ENCODE data around the gene FSCN2. TPM values are rescaled to one million over a fixed set of nuclear protein-coding genes. Genes with fewer than 3 reads are reported as not detected.

The FSCN2 gene
- total RNA-seq, 1 donor from 2014 or later: 5.6 TPM

DNA sequence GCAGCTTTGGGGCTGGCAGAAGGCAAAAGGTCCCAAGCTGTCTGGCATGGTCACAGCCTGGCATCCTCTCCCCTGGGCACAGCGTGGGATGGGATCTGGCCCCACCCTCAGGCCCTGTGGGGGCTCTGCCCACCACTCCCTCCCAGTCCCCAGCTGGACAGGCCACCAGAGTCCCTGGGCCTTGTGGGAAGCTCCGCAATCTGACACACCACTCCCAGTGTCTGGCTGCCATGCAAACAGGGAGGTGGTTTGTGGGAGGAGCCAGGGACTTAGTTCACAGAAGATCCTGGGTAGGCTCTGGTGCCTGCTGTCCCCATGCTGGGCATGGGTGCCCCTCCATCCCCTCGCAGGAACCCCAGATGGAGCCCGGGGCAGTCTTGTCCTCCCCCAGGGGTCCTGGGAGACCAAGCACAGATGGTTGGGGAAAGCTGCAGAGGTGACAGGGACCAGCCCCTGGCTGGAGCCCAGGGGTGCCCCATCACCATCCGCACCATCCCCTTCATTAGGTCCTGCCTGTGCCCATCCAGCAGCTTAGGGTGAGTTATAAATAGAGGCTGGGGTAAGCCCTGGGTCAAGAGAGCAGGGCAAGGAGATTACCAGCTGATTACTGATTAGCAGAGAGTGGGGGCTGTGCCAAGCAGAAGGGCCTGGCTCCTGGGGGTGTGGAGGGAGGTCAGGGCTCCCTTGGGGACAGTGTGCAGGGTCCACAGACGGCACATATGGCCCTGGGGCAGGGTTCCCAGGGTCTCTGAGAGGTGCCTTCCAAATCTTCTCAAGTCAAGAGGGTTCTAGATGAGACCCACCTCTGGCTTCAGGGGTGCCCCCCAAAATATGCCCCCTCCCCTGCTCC, 6.2 kb downstream of the FSCN2 start:
- no peaks in the 10 kb centered on the region for H3K9me3 Mint-ChIP-seq (ENCODE audit: unreplicated experiment)
- Histone ChIP-seq H3K79me2 (ENCODE audit: insufficient read depth, low read length) (no peaks in the 10 kb centered on the region), H3K27me3 (ENCODE audit: insufficient read depth, low read length) (peaks cover 9% of the 10 kb centered on the region), H3K27ac (ENCODE audit: low read depth, low read length) (no peak overlapping the region), H3K4me2 (ENCODE audit: low read length) (no peak overlapping the region), H4K20me1 (ENCODE audit: insufficient read depth, low read length) (peaks cover 11% of the 10 kb centered on the region), H3K36me3 (ENCODE audit: insufficient read depth, low read length) (no peaks in the 10 kb centered on the region), H2AFZ (ENCODE audit: low read depth, low read length) (no peak overlapping the region), H3K9me3 (ENCODE audit: insufficient read depth, low read depth, low read length) (no peaks in the 10 kb centered on the region), H3K9ac (ENCODE audit: low read length) (no peak overlapping the region), H3K4me3 (ENCODE audit: insufficient read depth, low read depth, low read length) (no peak overlapping the region), H3K4me1 (ENCODE audit: insufficient read depth, low read length) (peaks cover 4% of the 10 kb centered on the region)
- H3K27ac Mint-ChIP-seq (ENCODE audit: unreplicated experiment): no peak overlapping the region
- H3K4me1 Mint-ChIP-seq (ENCODE audit: low read depth, unreplicated experiment): no peaks in the 10 kb centered on the region
- FAIRE-seq (no peak), DNase-seq (ENCODE audit: low read depth) (no peak)
- no peak overlapping the region for H3K4me3 Mint-ChIP-seq (ENCODE audit: unreplicated experiment)
- no peaks in the 10 kb centered on the region for H3K27me3 Mint-ChIP-seq (ENCODE audit: low read depth, unreplicated experiment)
- peaks cover 3% of the 10 kb centered on the region for H3K36me3 Mint-ChIP-seq (ENCODE audit: low read depth, unreplicated experiment)
- TF ChIP-seq, protein P1, sequence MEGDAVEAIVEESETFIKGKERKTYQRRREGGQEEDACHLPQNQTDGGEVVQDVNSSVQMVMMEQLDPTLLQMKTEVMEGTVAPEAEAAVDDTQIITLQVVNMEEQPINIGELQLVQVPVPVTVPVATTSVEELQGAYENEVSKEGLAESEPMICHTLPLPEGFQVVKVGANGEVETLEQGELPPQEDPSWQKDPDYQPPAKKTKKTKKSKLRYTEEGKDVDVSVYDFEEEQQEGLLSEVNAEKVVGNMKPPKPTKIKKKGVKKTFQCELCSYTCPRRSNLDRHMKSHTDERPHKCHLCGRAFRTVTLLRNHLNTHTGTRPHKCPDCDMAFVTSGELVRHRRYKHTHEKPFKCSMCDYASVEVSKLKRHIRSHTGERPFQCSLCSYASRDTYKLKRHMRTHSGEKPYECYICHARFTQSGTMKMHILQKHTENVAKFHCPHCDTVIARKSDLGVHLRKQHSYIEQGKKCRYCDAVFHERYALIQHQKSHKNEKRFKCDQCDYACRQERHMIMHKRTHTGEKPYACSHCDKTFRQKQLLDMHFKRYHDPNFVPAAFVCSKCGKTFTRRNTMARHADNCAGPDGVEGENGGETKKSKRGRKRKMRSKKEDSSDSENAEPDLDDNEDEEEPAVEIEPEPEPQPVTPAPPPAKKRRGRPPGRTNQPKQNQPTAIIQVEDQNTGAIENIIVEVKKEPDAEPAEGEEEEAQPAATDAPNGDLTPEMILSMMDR (IDR thresholded peaks at IDR 0.05; ENCODE audit: insufficient read depth, low read depth, low read length): no peak
- no peak for TF ChIP-seq EZH2 (IDR thresholded peaks at IDR 0.05; ENCODE audit: insufficient read depth, low read length)

DNA sequence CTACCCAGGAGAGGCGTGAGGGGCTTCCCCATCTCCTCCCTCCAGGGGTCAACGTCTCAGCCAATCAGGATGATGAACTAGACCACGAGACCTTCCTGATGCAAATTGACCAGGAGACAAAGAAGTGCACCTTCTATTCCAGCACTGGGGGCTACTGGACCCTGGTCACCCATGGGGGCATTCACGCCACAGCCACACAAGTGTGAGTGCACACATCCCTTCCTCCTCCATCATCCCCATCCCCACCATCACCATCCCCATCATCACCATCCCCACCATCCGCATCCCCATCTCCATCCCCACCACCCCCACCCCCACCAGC, 6.8 kb downstream of the FSCN2 start:
- H3K27ac Mint-ChIP-seq (ENCODE audit: unreplicated experiment): no peak overlapping the region
- H3K9me3 ChIP-seq (ENCODE audit: insufficient read depth, low read depth, low read length): no peaks in the 10 kb centered on the region
- H3K4me3 Mint-ChIP-seq (ENCODE audit: unreplicated experiment): no peak overlapping the region
- no peak overlapping the region for H2AFZ ChIP-seq (ENCODE audit: low read depth, low read length)
- H3K36me3 ChIP-seq (ENCODE audit: insufficient read depth, low read length): no peaks in the 10 kb centered on the region
- peaks cover 9% of the 10 kb centered on the region for H3K27me3 ChIP-seq (ENCODE audit: insufficient read depth, low read length)
- H3K36me3 Mint-ChIP-seq (ENCODE audit: low read depth, unreplicated experiment): peaks cover 3% of the 10 kb centered on the region
- no peak overlapping the region for H3K4me2 ChIP-seq (ENCODE audit: low read length)
- H3K4me3 ChIP-seq (ENCODE audit: insufficient read depth, low read depth, low read length): no peak overlapping the region
- DNase-seq (ENCODE audit: low read depth): no peak
- no peak for TF ChIP-seq EZH2 (IDR thresholded peaks at IDR 0.05; ENCODE audit: insufficient read depth, low read length)
- TF ChIP-seq, protein P1 (IDR thresholded peaks at IDR 0.05; ENCODE audit: insufficient read depth, low read depth, low read length): no peak
- H3K9me3 Mint-ChIP-seq (ENCODE audit: unreplicated experiment): no peaks in the 10 kb centered on the region
- no peak overlapping the region for H3K9ac ChIP-seq (ENCODE audit: low read length)
- no peak for FAIRE-seq
- H3K27me3 Mint-ChIP-seq (ENCODE audit: low read depth, unreplicated experiment): no peaks in the 10 kb centered on the region
- no peaks in the 10 kb centered on the region for H3K79me2 ChIP-seq (ENCODE audit: insufficient read depth, low read length)
- no peak overlapping the region for H3K27ac ChIP-seq (ENCODE audit: low read depth, low read length)
- H3K4me1 Mint-ChIP-seq (ENCODE audit: low read depth, unreplicated experiment): no peaks in the 10 kb centered on the region
- H4K20me1 ChIP-seq (ENCODE audit: insufficient read depth, low read length): peaks cover 13% of the 10 kb centered on the region
- peaks cover 4% of the 10 kb centered on the region for H3K4me1 ChIP-seq (ENCODE audit: insufficient read depth, low read length)

Data from astrocyte (in vitro differentiated cells and primary cell).